GM21360 (cell line): Measurements from ENCODE around the gene MED12L.

ENCODE experiments used
- ATAC-seq: cut with Tn5 transposase; IDR thresholded peaks from one replicate; pipeline ENCODE4 v1.9.1; 2021; ENCODE audit warnings: mild to moderate bottlenecking, moderate library complexity; ENCODE audit not compliant: unreplicated experiment

Gene MED12L

GRCh38 chr3:151398895-151399294 lies 313.4 kb downstream of the MED12L start:
- no peak for ATAC-seq

DNA sequence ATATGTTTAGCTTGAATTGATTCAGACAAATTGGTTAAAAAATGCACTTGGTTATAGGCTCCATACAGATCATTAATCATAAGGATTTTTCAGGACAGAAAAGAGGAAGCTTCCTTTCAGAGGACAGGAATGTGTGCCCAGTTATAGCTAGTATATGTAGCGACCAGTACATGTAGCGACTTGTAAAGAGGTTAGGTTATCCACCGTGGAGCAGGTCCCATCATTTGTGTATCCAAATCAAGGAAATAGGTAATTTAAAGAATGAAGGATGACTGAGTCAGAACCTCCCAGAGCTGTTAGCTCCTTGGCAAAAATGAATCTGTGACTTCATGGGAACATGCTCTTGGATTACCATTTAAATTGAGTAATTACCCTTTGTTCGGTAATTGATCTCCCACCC lies 314.9 kb downstream of the MED12L start:
- ATAC-seq, result no peak

- ATAC-seq, result no peak
Observed at GRCh38 chr3:151402349-151402748, 316.9 kb downstream of the MED12L start.

DNA sequence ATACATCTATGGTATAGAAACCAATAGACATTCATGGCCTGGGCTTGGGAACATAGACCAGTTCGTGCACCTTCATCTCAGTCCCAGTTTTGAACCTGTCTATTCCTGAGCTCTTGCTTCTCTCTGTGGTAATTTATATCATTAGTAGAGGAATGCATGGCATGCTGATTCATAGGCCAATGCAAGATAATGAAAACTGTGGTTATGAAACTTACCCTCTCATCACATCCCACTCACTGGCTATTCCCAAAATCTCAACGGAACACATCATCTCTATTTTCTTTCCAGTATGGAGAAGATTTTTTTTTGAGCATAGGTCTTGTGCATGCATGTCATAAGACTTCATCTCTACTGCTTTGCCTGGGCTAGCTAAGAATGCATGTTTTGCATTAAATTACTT lies 317.8 kb downstream of the MED12L start:
- no peak for ATAC-seq

GRCh38 chr3:151404316-151404715 lies 318.9 kb downstream of the MED12L start:
- no peak for ATAC-seq

- ATAC-seq, result no peak
Observed at GRCh38 chr3:151407928-151408327, 322.5 kb downstream of the MED12L start.

- ATAC-seq, result no peak
Observed at GRCh38 chr3:151410891-151411559, 325.6 kb downstream of the MED12L start.

DNA sequence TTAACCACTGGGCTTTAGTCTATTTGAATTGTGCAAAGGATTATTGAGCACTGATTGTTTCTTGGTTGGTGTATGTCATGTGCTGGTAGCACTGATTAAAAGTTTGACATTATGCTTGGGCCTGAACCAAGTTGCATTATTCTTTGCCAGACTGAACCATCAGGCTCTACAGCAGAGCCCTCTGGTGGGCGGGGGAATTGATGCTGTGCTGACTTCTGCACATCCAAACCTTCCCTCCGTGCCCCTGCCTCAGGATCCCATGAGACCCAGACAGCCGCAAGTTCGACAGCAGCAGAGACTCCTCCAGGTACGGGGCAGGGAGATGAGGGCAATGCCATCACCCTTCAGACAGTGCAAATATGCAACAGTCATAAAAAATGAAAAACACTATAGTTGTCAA lies 327.5 kb downstream of the MED12L start:
- no peak for ATAC-seq

DNA sequence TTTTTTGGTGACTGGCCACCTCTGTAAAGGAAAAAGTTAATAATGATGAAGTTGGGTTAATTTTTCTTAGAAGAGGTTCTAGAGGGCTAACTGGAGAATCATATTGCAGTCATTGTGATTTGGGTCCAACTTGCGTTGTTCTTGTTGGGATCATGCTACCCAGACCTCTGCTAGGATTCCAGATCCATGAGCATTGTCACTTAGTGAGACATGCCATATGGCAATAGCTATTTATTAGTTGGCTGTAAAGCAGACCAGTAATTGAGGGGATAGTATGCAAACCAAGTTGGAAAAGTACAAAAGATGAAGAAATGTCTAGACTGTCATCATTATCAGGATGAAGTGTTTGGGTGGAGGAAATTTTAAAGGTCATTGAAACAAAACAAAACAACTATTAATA lies 329.8 kb downstream of the MED12L start:
- no peak for ATAC-seq

DNA sequence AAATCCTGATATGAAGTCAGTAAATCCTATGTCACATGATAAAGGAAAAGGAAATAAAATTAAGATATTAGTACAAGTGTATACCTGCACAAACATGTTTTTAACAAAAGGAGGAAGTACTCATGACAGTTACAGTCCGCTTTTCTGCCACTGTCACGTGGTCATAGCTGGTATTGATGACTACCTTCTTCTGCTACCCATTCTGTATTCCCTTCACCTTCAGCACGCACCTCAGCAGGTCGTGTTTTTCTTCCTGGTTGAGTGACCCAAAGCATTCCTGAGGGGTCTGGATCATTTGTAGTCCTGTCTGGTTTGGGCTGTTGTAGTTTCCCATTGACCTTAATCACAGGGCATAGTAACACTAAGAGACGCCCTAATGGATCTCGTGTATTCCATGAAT lies 334.3 kb downstream of the MED12L start:
- no peak for ATAC-seq

DNA sequence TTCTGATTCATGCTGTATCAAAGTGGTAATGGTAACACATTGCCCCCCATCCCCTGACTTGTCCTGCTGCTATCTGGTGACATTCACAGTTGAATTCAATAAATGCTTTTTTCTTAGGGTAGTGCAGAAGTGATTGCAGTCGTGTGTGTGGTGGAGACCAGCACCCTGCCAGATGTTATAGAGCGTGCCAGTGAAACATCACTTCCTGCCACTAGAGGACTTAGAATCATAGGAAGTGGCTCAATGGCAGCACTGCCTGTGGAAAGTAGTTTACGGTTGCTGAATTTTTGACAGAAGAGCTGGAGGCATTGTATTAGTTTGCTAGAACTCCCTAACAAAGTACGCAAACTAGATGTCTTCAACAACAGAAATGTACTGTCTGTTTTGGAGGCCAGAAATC lies 336.5 kb downstream of the MED12L start:
- no peak for ATAC-seq

DNA sequence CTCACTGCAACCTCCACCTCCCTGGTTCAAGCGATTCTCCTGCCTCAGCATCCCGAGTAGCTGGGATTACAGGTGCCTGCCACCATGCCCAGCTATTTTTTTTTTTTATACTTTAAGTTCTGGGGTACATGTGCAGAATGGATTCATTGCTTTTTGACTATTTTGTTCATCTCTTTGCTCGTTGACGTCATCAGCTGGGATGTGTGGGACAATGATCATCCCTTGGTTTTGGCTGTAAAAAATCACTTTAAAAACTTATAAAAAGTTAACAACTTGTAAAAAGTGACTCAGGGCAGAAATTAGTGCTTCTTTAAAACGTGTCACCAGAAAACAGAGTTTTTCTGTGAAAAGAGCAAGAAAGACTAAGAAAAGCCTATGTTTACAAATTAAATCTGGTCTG lies 337.6 kb downstream of the MED12L start:
- no peak for ATAC-seq

GRCh38 chr3:151425627-151426340 lies 340.3 kb downstream of the MED12L start:
- ATAC-seq, result peak; percentile 40

DNA sequence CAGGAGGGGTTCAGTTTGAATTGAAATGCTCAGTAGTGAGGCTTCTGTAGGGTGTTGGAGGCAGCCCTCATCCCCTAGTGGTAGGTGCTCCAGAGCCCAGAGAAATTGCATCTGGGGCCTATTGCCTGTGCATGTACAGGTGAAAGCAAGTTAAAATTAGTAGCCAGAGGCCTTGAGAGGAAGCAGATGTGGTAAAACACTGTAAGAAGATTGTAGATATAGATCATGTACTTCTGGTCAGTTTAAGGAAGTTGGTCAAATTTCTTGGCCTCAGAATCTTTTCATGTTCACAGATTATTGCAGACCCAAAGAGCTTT lies 340.8 kb downstream of the MED12L start:
- ATAC-seq, result peak; percentile 77

GRCh38 chr3:151428386-151428785 lies 342.9 kb downstream of the MED12L start:
- ATAC-seq, result no peak

GRCh38 chr3:151430821-151431484 lies 345.5 kb downstream of the MED12L start:
- no peak for ATAC-seq

DNA sequence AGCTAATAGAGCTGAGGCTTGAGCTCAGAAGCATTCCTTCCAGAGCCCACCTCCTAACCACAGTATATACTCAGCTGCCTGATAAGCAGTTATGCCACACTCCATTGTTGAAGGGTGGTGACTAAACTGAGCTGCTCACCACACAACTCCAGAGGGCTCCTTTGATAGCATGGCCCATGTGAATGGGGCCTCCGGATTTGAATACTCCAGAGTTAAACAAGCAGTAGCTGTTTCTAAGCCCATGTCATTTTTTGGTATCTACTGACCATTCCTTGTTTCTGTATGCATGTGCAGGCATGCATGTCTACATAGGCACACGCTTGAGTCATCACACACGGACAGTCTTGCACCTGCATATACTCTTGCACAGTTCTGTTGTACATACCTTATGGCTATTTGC lies 346.5 kb downstream of the MED12L start:
- peak; percentile 58 for ATAC-seq

DNA sequence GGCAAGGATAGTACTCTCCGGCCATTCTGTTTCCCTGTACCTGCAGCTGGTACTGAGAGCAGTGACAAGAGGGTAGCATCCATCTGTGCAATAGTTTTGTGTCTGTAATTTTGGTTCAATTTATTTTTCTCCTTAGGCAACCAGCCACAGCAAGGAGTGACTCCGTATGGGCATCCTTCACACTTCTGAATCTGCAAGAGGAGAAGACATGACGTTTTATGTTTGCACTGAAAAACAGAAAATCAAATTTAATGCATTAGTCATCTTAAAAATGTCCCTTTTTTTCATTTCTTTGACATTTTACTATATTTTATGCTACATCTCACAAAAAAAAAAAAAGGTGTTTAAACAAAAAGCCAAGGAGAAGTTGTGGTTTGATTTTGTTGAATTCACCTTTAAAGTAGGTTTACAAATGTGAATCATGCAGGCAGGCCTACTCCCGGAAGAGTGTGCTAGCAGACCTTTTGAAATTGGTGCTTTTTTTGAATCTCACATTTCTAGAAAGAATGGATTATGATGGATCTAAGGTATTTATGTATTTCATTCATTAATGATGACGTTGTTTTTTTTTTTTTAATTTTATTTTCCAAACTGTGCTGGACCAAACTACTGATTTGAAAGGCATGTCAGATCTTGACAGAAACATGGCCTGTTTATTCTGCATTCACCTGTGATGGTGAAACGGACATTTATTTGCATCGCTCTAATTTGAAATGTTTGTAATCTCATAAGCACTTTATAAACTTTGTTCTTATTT lies 347.3 kb downstream of the MED12L start:
- no peak for ATAC-seq

- ATAC-seq, result no peak
Observed at GRCh38 chr3:151434151-151434890, 348.9 kb downstream of the MED12L start.

DNA sequence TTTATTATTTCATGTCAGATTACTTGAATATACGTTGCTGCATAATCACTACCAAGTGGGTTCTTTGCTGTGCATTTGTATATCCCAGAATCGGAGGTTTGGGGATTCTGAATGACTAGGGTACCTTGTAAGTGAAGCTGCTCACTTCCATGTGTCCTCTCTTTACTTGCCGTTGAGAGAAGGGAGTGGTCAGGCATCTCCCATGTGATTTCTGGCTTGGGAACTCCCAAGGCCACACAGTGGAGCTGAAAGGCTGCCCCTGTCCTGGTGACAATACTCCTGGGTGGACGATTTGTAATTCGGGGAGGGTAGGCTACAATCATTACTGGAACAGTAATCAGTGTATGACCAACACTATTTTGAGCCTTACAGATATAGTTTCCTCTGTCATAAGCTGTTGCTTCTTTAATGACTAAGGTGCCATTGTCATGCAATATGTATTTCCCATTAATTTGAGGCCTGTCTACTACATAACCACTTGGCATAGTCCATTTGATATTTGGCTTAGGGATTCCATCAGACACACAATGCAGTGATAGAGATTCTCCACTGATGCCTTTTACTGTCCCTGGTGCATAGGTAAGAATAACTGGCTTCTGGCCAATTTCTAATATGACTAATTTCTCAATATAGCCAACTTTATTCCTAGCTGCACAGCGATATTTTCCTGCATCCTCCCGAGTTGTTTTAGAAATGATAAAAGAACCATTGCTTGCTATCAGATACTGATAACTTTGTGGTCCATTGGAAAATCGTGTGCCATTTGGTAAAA lies 351.4 kb downstream of the MED12L start:
- no peak for ATAC-seq
